ENCODE data around the gene ZMYND10.

Gene ZMYND10

GRCh38 chr3:50303013-50303815, 42.3 kb downstream of the ZMYND10 start, which contains the start of gene HYAL1:
TSS of gene HYAL1 (minus strand) at chr3:50303574. CDS start at chr3:50302956, 618 bp downstream.
- DNase-seq (ENCODE audit: low read depth in 2 of 2), result no peak

- DNase-seq (ENCODE audit: low read depth in 2 of 2), result no peak
Measured at GRCh38 chr3:50302095-50303012, 43.2 kb downstream of the ZMYND10 start.

- no peak for DNase-seq (ENCODE audit: low read depth in 2 of 2)
Measured at GRCh38 chr3:50300681-50301254, 44.8 kb downstream of the ZMYND10 start.

GRCh38 chr3:50299929-50300680, 45.4 kb downstream of the ZMYND10 start:
- no peak for DNase-seq (ENCODE audit: low read depth in 2 of 2)

GRCh38 chr3:50299638-50299928, 45.9 kb downstream of the ZMYND10 start:
- DNase-seq (ENCODE audit: low read depth in 2 of 2), result no peak

GRCh38 chr3:50298836-50299637, 46.5 kb downstream of the ZMYND10 start, which contains the start of the genes HYAL3 and NAA80:
TSS of gene HYAL3 (minus strand) at chr3:50299405. CDS start at chr3:50295602, 3,803 bp downstream.
TSS of gene NAA80 (minus strand) at chr3:50299405. CDS start at chr3:50297463, 1,942 bp downstream.
- peak; percentile 97 to 99 for DNase-seq (ENCODE audit: low read depth in 2 of 2)

DNA sequence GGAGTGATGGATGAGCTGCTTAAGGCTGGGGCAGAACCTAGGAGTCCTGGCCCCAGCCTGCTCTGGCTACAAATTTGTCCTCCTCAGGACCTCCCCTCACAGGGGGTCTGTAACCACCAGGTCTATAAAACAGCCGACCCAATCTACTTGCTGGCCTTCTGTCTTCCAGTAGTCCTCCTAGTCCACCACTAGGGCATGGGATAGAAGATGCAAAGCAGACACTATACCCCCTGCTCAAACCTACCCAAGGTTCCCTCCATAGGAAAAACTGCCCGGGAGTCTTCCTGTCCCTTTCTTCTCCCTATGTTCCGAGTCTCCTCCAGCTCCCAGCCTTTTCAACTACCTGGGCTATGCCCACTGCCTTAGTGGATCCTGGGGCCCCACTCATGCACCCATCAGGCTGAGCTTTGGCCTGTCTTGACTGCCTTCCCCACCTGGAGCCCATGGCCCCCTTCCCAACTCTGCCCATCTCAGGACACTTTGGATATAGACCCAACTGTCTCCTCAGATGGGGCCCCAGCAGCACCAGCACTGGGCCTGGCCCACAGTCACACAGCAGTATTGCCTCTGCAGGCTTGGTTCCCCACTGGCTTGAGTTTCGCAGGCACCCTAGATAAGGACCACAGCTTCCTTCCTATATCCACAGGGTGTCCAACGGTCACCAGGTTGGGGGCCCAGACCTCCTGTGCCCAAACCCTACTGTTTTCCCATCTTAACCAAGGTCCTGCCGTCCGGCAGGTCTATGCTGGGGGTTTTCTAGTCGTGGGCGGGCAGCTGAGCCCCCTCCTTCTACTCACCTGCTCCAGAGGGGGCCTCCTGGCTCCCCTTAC, 47.4 kb downstream of the ZMYND10 start:
- DNase-seq (ENCODE audit: low read depth in 2 of 2), result no peak

DNA sequence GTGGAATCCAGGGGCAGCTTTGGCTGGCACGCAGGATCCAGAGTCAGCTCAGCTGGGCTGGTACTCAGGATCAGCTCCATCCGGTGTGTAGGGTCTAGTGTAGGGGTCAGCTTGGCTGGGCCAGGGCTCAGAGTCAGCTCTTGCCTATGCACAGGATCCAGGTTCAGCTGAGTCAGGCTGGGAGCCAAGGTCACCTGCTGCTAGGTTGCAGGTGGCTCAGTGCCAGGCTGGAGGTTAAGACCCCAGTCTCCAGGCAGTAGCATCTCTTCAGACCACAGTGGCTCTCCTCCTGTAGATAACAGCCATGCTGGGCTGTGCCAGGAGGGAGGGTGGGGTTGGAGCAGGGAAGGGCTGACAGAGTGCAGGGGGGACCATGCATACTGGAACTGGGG, 48.2 kb downstream of the ZMYND10 start:
- no peak for DNase-seq (ENCODE audit: low read depth in 2 of 2)

DNA sequence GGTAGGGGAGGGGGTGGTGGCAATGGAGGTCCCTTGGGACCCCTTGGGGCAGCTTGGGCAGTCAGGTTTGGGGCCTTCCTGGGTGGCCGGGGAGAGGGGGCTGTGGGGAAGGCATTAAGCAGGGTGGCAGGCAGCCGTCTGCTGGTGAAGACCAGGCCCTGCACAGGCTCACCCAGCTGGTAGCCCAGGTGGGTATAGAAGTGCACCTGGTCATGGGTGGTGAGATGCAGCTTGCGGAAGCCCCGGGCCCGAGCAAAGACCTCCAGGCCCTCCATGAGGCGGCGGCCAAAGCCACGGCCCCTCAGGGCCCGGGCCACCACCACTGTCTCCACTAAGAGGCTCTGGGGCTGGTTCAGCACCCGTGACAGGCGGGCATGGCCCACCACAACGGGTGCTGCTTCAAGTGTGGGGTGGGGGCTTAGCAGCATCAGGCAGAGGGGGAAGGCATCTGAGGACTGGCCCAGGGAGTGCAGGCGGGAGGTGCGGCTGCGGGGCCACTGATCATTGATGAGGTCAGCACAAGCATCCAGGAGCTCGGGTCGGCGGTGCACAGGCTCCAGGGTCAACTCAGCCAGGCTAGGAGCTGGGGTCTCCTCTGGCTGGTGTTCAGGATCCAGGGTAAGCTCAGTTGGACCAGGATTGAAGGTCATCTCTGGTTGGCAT, 48.7 kb downstream of the ZMYND10 start:
- no peak for DNase-seq (ENCODE audit: low read depth in 2 of 2)

GRCh38 chr3:50295553-50296431, 49.7 kb downstream of the ZMYND10 start:
- no peak for DNase-seq (ENCODE audit: low read depth in 2 of 2)

DNA sequence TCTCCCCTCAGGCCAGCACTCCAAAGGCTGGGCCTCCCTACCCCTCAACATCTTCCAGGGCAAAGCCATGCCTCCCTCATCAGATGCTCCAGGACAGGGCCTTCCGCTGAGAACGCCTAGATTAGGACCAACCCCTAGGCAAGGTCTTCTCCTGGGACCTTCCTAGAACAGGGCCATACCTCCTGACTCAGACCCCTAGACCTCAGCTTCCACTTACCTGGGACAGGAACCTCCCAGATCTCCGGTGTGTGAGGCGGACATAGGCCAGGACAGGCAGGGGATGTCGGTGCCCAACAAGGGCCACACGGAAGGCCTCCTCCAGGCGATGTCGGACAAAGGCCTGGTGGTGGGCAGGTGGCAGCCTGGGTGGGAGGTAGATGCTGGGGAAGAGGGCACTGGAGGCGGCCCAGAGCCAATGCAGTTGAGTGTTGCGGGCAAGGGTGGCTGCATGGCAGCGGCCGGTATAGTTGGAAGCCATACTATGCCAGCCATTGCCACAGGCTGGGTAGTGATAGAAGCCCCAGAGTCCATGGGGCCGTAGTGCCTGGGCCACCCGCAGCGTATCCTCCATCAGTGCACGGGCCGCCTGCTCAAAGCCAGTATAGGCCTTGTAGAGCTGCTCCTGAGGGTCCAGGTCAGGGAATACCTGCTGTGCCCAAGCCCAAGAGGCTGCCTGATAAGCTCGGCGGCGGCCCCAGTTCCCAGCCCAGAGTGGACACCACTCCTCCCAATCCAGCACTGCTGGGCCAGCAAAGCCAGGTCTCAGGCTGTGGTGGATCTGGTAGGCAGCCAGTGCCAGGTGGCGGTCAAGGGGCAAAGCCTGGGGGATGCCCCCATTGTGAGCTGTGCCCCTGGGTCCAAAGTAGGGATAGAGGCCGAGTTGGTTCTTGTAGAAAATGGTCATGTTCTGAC, 50.8 kb downstream of the ZMYND10 start:
- DNase-seq (ENCODE audit: low read depth in 2 of 2), result no peak

- DNase-seq (ENCODE audit: low read depth in 2 of 2), result no peak
Measured at GRCh38 chr3:50294089-50294488, 51.4 kb downstream of the ZMYND10 start.

DNA sequence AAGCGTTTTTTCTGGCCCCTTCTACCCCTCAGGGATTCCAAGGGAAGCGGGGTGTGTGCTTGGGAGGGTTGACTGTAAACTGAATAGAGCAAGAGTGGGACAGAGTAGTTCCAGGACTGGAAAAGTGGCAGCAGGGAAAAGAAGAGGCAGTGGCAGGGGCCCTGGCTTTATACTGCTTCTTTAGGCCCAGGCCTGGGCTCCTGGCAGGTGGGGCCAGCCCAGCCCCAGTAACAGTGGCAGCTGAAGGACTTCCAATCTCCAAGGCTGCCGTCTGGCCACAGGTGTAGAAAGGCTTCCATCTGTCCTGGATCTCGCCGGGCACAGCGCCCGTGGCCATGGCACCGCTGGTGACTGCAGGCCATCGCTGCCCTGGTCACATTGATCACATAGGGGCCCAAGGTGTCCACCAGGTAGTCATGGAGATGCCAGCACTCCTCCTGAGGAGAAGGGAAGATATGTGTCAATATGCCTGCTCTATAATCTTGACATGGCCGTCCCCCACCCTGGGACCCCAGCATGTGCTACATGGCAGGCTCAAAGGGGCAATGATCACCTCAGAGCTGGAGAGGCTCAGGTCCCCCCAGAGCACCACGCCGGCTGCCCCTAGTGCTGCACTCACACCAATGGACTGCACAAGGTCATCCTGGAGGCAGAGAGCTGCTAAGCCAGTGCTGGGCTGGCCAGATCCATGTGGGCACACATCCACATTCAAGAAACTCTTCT, 52.3 kb downstream of the ZMYND10 start:
- no peak for DNase-seq (ENCODE audit: low read depth in 2 of 2)

DNA sequence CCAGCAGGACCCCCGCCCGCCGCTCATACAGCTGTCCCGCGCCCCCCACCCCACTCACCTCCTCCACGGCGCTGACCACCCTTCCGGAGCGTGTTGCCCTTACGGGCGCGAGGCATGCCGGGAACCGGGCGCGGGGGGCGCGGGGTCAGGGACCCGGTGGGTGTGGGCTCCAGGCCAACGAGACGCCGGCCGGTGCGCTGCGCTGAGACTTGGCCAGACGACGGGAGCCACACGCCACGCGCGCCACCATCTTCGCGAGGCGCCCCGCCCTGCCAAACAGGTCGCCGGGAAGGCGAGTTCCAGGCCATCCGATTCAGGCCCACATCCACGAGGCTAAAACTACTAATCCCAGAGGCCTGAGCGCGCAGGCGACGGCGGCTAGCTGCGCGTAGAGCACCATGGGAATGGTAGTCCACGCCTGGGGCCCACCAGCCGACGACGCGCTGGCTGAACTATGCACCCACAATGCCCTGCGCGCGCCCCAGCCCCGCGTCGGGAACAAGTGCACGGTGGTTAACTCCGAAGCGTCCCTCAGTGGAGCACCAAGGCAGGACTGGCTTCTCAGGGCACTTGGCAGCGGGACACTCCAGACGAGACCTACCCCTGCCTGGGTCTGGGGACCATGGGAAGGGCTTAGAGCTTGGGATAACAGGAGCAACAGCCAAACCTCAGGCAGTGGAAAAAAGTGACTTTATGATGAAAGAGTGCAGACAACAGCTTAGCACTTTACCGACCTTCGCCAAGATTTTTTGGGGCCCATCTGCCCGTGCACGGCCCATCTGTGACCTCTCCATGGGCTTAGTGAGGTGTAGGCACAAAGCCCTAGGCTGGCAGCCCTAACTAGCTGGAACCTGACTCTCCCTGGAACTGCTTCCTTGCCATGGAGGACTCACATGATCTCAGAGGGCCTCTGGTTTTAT, 53.1 kb downstream of the ZMYND10 start, which contains the start of gene IFRD2:
TSS of gene IFRD2 (minus strand) at position 271 of the 920 bp plus-strand sequence. CDS start at position 116, 155 bp downstream.
- DNase-seq (ENCODE audit: low read depth in 2 of 2), result peak; percentile 91 to 96

All from stimulated activated CD8-positive, alpha-beta memory T cell treated with anti-CD3 and anti-CD28 coated beads, Interleukin-7, amount 100 ng/mL, for 4 hours (primary cell).